Measurements from ENCODE around the gene SMAD6.

SMAD6 gene

DNA sequence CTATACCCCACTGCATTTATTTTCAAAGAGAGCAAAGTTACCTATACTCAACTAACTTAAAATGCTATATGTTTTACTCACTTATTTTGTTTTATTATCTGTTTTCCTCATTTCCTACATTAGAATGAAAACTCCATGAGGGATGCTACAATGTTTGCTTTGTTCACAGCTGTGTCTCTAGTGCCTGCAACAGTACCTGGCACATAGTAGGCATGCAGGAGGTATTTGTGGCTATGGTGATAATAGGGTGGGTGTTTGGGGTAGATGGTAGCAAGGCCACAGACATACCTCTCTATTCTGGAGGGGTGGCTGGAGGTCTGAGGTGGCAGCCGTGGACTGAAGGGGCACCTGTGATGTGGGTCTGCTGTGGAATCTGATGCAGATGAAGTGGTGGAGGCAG lies 24.7 kb upstream of the SMAD6 start:
- TF ChIP-seq, protein P1, sequence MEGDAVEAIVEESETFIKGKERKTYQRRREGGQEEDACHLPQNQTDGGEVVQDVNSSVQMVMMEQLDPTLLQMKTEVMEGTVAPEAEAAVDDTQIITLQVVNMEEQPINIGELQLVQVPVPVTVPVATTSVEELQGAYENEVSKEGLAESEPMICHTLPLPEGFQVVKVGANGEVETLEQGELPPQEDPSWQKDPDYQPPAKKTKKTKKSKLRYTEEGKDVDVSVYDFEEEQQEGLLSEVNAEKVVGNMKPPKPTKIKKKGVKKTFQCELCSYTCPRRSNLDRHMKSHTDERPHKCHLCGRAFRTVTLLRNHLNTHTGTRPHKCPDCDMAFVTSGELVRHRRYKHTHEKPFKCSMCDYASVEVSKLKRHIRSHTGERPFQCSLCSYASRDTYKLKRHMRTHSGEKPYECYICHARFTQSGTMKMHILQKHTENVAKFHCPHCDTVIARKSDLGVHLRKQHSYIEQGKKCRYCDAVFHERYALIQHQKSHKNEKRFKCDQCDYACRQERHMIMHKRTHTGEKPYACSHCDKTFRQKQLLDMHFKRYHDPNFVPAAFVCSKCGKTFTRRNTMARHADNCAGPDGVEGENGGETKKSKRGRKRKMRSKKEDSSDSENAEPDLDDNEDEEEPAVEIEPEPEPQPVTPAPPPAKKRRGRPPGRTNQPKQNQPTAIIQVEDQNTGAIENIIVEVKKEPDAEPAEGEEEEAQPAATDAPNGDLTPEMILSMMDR (IDR thresholded peaks at IDR 0.05) = no peak

DNA sequence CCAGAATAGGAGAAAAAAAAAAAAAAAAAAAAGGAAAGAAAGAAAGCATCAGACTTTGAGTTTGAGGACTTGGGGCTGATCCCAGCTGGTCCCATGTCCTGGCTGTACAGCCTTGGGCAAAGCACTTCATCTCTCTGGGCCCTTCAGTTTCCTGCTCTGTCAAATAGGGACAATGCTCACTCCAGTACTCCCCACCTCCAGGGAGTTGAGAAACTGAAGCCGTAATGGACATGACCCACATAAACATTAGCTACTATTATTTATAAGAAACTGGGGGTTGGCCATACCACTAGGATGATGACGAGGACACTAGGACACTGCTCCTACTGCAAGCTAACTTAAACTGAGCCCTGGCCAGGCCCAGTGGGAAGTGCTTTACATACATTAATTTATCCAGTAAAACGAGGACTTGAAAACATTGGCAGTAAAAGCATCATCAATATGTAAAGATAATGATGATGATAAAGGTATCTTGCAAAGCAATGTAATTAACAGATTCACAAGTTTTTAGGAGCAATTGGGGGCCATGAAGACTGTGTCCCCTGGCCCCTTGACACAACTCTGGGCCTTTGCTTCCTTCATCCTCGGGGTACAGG lies 22.9 kb upstream of the SMAD6 start:
- TF ChIP-seq, protein P1 (IDR thresholded peaks at IDR 0.05) = no peak

DNA sequence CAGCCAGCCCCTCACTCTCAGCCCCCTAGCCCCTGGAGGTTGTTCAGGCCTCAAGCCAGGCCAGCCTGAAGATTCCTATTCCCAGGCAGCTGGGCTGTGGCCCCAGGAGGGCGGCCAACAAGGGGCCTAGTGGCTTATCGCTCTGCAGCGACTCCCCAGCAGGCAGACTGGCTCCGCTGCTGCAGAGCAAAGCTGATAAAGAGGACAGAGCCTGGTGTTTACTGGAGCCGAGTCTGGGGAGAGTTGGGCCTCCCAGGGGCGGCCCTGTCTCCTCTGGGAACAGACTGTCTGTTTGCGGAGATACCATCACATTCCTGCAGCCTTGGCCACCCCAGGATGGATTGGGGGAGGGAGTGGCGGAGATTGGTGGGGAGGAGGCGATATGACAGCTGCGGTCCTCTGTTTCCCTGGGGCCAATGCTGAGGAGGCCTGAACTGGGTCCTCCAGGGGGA lies 22.4 kb upstream of the SMAD6 start:
- TF ChIP-seq, protein P1 (IDR thresholded peaks at IDR 0.05) = no peak

DNA sequence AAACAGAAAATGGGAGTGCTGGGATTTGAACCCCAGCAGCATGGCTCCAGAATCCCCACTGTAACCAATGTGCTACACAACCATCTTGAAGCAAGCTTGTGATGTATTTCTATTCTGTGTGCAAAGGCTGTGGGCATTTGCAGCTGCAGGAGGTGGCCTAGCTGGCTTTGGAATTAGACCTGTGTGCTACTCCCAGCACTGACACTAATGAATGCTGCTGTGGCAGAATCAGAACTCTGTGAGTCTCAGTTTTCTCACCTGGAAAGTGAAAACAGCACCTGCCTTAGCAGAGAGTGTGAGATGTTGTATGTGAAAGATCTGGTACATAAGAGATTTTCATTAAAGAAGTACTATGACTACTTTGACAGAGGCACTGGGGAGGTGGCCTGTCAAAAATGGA lies 21.5 kb upstream of the SMAD6 start:
- TF ChIP-seq, protein P1 (IDR thresholded peaks at IDR 0.05) = no peak

DNA sequence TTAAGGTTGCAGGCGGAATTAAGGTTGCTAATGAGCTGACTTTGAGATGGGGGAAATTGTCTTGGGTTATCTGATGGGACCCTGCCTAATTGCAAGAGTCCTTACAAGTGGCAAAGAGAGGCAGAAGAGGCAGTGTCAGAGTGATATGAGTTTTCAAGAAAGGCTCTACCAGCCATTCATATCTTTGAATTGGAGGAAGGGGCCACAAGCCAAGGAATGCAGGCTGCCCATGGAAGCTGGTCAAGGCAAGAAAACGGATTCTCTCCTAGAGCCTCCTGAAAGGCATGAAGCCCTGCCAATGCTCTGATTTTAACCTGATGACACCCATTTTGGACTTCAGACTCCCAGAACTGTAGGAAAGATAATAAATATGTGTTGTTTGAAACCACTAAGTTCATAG lies 20.6 kb upstream of the SMAD6 start:
- TF ChIP-seq, protein P1 (IDR thresholded peaks at IDR 0.05) = no peak

DNA sequence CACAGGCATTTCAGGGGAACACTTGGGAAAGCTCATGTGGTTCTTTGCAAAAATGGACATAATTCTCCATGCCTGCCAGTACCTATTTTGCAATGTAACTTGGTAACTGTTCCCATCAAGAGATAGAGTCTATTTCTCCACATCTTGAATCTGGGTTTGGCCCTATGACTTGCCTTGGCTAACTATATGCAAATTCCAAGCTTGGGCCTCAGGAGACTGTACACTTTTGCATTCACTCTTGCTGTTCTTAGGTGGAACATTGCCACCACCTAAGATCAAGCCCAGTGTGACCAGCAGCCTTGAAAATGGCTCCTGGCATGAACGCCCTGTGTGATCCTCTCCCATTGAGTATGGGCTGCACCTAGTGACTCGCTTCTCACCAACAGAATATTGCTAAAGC lies 19.8 kb upstream of the SMAD6 start:
- TF ChIP-seq, protein P1 (IDR thresholded peaks at IDR 0.05) = no peak

DNA sequence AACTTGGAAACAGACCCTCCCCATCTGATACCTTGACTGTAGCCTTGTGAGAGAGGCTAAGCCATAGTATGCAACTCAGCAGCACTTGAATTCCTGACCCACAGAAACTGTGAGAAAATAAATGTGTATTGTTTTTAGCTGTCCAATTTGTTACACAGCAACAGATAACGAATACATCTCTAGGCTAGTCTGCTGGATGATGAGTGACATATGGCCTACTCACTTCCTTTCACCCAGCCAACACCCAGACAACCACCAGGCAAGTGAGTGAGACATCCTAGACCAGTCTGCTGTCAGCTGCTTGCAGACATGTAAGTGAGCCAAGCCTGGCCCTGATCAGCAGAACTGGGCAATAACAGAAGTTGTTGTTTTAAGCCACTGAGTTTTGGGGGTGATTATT lies 19.2 kb upstream of the SMAD6 start:
- TF ChIP-seq, protein P1 (IDR thresholded peaks at IDR 0.05) = no peak

DNA sequence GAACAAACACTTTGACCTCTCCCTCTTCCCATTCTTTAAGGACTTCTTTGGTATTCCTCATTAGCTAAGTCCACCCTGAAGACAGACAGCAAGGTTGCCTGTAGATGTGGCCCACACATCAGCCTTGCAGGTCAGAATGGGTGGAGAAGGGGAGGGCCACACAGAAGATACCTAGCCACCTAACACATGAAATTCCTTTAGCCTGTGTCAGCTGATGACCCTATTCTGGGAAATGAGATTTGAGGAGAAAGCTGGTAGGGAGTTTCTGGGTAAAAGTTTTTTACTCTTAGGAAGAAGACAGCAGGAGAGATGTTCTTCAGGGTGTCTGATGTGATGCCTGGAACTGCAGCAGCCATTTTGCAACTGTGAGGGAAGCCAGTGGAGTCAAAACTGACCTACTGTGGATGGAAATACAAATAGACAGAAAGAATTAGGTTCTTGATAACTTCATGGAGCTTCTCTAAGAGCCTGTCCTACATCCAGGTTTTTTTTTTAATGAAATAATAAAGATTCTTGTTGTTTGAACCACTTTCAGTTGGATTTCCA lies 17.8 kb upstream of the SMAD6 start:
- TF ChIP-seq, protein P1 (IDR thresholded peaks at IDR 0.05) = no peak

Data from LNCAP (cell line).